Trophoblast cell (in vitro differentiated cells and primary cell): ENCODE data around the gene PLPP4.

ENCODE experiments used
- DNase-seq, 2 donors: peaks; one replicate each; pipeline ENCODE4 v3.0.0-alpha.2; 2016
- H2AFZ ChIP-seq: 2 replicates; pipeline ENCODE4 v1.6.1; 2013; ENCODE audit warnings: low read length, moderate library complexity, mild to moderate bottlenecking; ENCODE audit not compliant: insufficient read depth, poor library complexity
- H2AK5ac ChIP-seq: 2 replicates; pipeline ENCODE4 v1.6.1; 2013; ENCODE audit warnings: mild to moderate bottlenecking, low read length
- H2BK120ac ChIP-seq: 2 replicates; pipeline ENCODE4 v1.6.1; 2013; ENCODE audit warnings: low read length, mild to moderate bottlenecking, moderate library complexity; ENCODE audit not compliant: insufficient read depth, poor library complexity
- H2BK12ac ChIP-seq: 2 replicates; pipeline ENCODE4 v1.6.1; 2013; ENCODE audit warnings: mild to moderate bottlenecking, low read length, moderate library complexity
- H2BK5ac ChIP-seq: 2 replicates; pipeline ENCODE4 v1.6.1; 2013; ENCODE audit warnings: low read length, low read depth, moderate library complexity, mild to moderate bottlenecking; ENCODE audit not compliant: poor library complexity
- H3K14ac ChIP-seq: 2 replicates; pipeline ENCODE4 v1.6.1; 2013; ENCODE audit warnings: mild to moderate bottlenecking, low read length
- H3K18ac ChIP-seq: 2 replicates; pipeline ENCODE4 v1.6.1; 2013; ENCODE audit warnings: mild to moderate bottlenecking, low read length
- H3K23ac ChIP-seq: 2 replicates; pipeline ENCODE4 v1.6.1; 2013; ENCODE audit warnings: low read length
- H3K27ac ChIP-seq: 2 replicates; pipeline ENCODE4 v1.5.1; 2013; ENCODE audit warnings: low read depth, mild to moderate bottlenecking, inconsistent platforms, low read length, moderate library complexity
- H3K27me3 ChIP-seq: 2 replicates; pipeline ENCODE4 v1.6.1; 2013; ENCODE audit warnings: inconsistent platforms, mild to moderate bottlenecking, low read length, moderate library complexity; ENCODE audit not compliant: insufficient read depth
- H3K36me3 ChIP-seq, 2 experiments: 1 replicate in 1 of 2; 2 replicates in 1 of 2; pipeline ENCODE4 v1.6.1; 2013; ENCODE audit warnings: low read length in 2 of 2, mild to moderate bottlenecking in 2 of 2, moderate library complexity in 1 of 2; ENCODE audit not compliant: insufficient read depth in 2 of 2, control insufficient read depth in 1 of 2
- H3K4ac ChIP-seq: 2 replicates; pipeline ENCODE4 v1.6.1; 2013; ENCODE audit warnings: low read depth, mild to moderate bottlenecking, low read length, moderate library complexity
- H3K4me1 ChIP-seq, 2 experiments: 1 replicate in 1 of 2; 2 replicates in 1 of 2; pipeline ENCODE4 v1.6.1; 2013; ENCODE audit warnings: low read length in 2 of 2, mild to moderate bottlenecking in 2 of 2, moderate library complexity in 1 of 2; ENCODE audit not compliant: insufficient read depth in 2 of 2, control insufficient read depth in 1 of 2
- H3K4me2 ChIP-seq: 2 replicates; pipeline ENCODE4 v1.6.1; 2013; ENCODE audit warnings: inconsistent platforms, mild to moderate bottlenecking, low read length, moderate library complexity
- H3K4me3 ChIP-seq: 2 replicates; pipeline ENCODE4 v1.5.1; 2013; ENCODE audit warnings: mild to moderate bottlenecking, low read depth, low read length, inconsistent platforms
- H3K79me1 ChIP-seq: one replicate; pipeline ENCODE4 v1.6.1; 2013; ENCODE audit warnings: low read length
- H3K79me2 ChIP-seq: 2 replicates; pipeline ENCODE4 v1.6.1; 2013; ENCODE audit warnings: low read length, mild to moderate bottlenecking; ENCODE audit not compliant: control insufficient read depth, insufficient read depth, poor library complexity
- H3K9ac ChIP-seq: 2 replicates; pipeline ENCODE4 v1.6.1; 2013; ENCODE audit warnings: mild to moderate bottlenecking, low read length
- H3K9me3 ChIP-seq: 2 replicates; pipeline ENCODE4 v1.6.1; 2013; ENCODE audit warnings: low read depth, mild to moderate bottlenecking, control low read depth, inconsistent platforms, low read length; ENCODE audit not compliant: insufficient read depth
- H4K12ac ChIP-seq: 2 replicates; pipeline ENCODE4 v1.6.1; 2013; ENCODE audit warnings: low read depth, mild to moderate bottlenecking, low read length, moderate library complexity
- H4K8ac ChIP-seq: 2 replicates; pipeline ENCODE4 v1.6.1; 2013; ENCODE audit warnings: low read depth, mild to moderate bottlenecking, low read length, moderate library complexity
- H4K91ac ChIP-seq: one replicate; pipeline ENCODE4 v1.6.1; 2013; ENCODE audit warnings: low read depth, mild to moderate bottlenecking, low read length, moderate library complexity
- WGBS: extraction: QIAGEN DNeasy Blood & Tissue Kit; methylation state at CpG from one replicate; pipeline ENCODE4 v1.1.7; 2013; ENCODE audit warnings: missing lambda C conversion rate; ENCODE audit not compliant: insufficient read length, insufficient coverage; ENCODE audit errors: extremely low coverage; 5-methylcytosine and 5-hydroxymethylcytosine counted together

Gene PLPP4

DNA sequence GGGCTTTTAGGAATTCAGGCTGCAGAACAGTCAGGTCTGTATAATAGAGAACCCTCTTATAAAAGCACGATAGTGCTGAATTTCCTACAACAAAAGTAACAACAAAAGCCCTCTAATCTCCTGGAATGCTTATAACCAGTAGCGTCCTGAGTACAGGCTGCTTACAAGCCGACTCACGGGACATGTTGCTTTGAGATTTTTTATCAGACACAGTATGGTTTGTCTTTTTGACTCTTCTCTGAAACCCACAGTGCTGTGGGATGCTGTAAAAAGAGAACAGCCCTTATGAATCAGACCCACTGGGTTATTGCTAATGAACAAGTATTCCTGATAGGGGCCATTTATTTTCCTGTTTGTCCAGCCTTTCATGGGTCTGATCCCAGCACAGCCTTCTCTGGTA lies 59.4 kb downstream of the PLPP4 start:
- H3K14ac ChIP-seq: no peak overlapping the region
- DNase-seq: no peak
- H2BK12ac ChIP-seq: no peak overlapping the region
- H3K18ac ChIP-seq: no peak overlapping the region
- H3K36me3 ChIP-seq: no peaks in the 10 kb centered on the region
- H2AFZ ChIP-seq: no peak overlapping the region
- no peak overlapping the region for H2AK5ac ChIP-seq
- H3K23ac ChIP-seq: no peak overlapping the region
- H4K8ac ChIP-seq: no peak overlapping the region
- peaks cover 1% of the 10 kb centered on the region for H3K9me3 ChIP-seq
- no peak overlapping the region for H3K9ac ChIP-seq
- no peaks in the 10 kb centered on the region for H3K4me1 ChIP-seq
- H3K27me3 ChIP-seq: no peaks in the 10 kb centered on the region
- H3K27ac ChIP-seq: no peak overlapping the region
- no peak overlapping the region for H4K91ac ChIP-seq
- no peaks in the 10 kb centered on the region for H3K79me1 ChIP-seq
- no peak overlapping the region for H3K4me2 ChIP-seq
- H4K12ac ChIP-seq: no peak overlapping the region
- no CpG with 5 or more reads among the region's 4 CpGs for WGBS
- no peak overlapping the region for H3K4me3 ChIP-seq
- H2BK120ac ChIP-seq: no peak overlapping the region
- H3K79me2 ChIP-seq: no peaks in the 10 kb centered on the region
- H2BK5ac ChIP-seq: no peak overlapping the region
- H3K4ac ChIP-seq: no peak overlapping the region

DNA sequence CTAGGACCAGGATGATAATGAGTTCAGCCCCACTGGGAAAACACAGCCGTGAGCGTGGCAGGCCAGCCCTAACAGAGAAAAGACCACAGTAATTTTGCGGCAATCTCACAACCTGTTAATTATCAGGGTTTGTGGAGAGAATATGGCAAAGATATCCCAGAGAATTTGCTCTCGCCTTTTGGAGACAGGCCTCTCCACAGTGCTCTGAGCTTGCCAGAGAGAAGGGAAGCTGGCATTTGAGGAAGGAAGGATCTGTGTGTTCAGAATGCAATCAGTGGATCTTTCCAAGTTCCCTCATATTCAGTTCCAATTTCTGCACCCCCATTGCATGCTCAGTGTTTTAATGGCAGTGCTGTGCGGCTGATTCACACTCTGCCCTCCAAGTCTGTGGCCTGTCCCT lies 60.2 kb downstream of the PLPP4 start:
- H4K12ac ChIP-seq: no peak overlapping the region
- no peak overlapping the region for H3K14ac ChIP-seq
- no peak overlapping the region for H3K4ac ChIP-seq
- no peak overlapping the region for H2BK120ac ChIP-seq
- no peaks in the 10 kb centered on the region for H3K4me1 ChIP-seq
- no peak for DNase-seq
- H2AFZ ChIP-seq: no peak overlapping the region
- no peaks in the 10 kb centered on the region for H3K79me1 ChIP-seq
- no CpG with 5 or more reads among the region's 5 CpGs for WGBS
- no peaks in the 10 kb centered on the region for H3K36me3 ChIP-seq
- no peak overlapping the region for H2BK12ac ChIP-seq
- H3K4me3 ChIP-seq: no peak overlapping the region
- no peak overlapping the region for H3K4me2 ChIP-seq
- no peak overlapping the region for H2BK5ac ChIP-seq
- no peak overlapping the region for H3K27ac ChIP-seq
- H3K18ac ChIP-seq: no peak overlapping the region
- H3K27me3 ChIP-seq: no peaks in the 10 kb centered on the region
- H3K79me2 ChIP-seq: no peaks in the 10 kb centered on the region
- H3K9ac ChIP-seq: no peak overlapping the region
- peaks cover 1% of the 10 kb centered on the region for H3K9me3 ChIP-seq
- H4K91ac ChIP-seq: no peak overlapping the region
- no peak overlapping the region for H4K8ac ChIP-seq
- H2AK5ac ChIP-seq: no peak overlapping the region
- H3K23ac ChIP-seq: no peak overlapping the region

GRCh38 chr10:120517881-120518484 lies 61.0 kb downstream of the PLPP4 start:
- H3K27me3 ChIP-seq: no peaks in the 10 kb centered on the region
- no peak overlapping the region for H2BK12ac ChIP-seq
- no peaks in the 10 kb centered on the region for H3K79me1 ChIP-seq
- H3K4me3 ChIP-seq: no peak overlapping the region
- H3K14ac ChIP-seq: no peak overlapping the region
- H3K23ac ChIP-seq: no peak overlapping the region
- no peaks in the 10 kb centered on the region for H3K36me3 ChIP-seq
- H3K4ac ChIP-seq: no peak overlapping the region
- H4K12ac ChIP-seq: no peak overlapping the region
- no peak for DNase-seq
- H3K4me2 ChIP-seq: no peak overlapping the region
- H4K8ac ChIP-seq: no peak overlapping the region
- WGBS: no CpG with 5 or more reads among the region's 9 CpGs
- H3K9me3 ChIP-seq: peaks cover 1% of the 10 kb centered on the region
- no peaks in the 10 kb centered on the region for H3K79me2 ChIP-seq
- H3K9ac ChIP-seq: no peak overlapping the region
- no peak overlapping the region for H2AFZ ChIP-seq
- no peak overlapping the region for H3K18ac ChIP-seq
- H2BK5ac ChIP-seq: no peak overlapping the region
- H4K91ac ChIP-seq: no peak overlapping the region
- no peak overlapping the region for H3K27ac ChIP-seq
- no peak overlapping the region for H2AK5ac ChIP-seq
- H3K4me1 ChIP-seq: no peaks in the 10 kb centered on the region
- H2BK120ac ChIP-seq: no peak overlapping the region

DNA sequence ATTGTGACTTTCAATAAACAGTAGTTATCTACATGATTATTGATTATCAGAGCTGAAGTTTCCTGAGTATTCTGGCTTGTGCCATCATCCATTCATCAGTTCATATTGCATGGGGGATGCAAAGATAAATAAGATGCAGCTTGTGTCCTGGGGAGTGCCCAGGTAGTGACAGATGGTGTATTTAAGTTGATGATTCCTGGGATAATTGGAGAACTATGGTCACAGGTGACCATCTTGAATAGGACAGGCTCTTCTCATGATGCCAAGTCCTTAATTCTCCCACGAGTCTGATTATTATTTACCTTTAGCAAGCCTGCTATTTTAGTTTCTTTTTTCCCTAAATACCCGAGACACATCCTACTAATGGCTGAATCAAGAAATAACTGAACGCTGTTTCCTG lies 64.9 kb downstream of the PLPP4 start:
- Histone ChIP-seq H3K27ac (no peak overlapping the region), H3K79me1 (no peaks in the 10 kb centered on the region), H2AFZ (no peak overlapping the region), H3K4ac (no peak overlapping the region), H3K18ac (no peak overlapping the region), H3K4me1 (no peaks in the 10 kb centered on the region), H3K79me2 (no peaks in the 10 kb centered on the region), H4K8ac (no peak overlapping the region), H3K9ac (no peak overlapping the region), H3K4me3 (no peak overlapping the region), H3K4me2 (no peak overlapping the region), H3K36me3 (no peaks in the 10 kb centered on the region), H2BK5ac (no peak overlapping the region), H3K14ac (no peak overlapping the region), H4K12ac (no peak overlapping the region), H2AK5ac (no peak overlapping the region), H3K23ac (no peak overlapping the region), H2BK12ac (no peak overlapping the region), H3K9me3 (peaks cover 1% of the 10 kb centered on the region), H3K27me3 (no peaks in the 10 kb centered on the region), H4K91ac (no peak overlapping the region), H2BK120ac (no peak overlapping the region)
- no CpG with 5 or more reads among the region's 3 CpGs for WGBS
- DNase-seq: no peak
